ENCODE data around the gene L3MBTL4.
"Not testable (repeated sequence)": the region's sequence is repeated elsewhere in the genome, so short reads cannot be mapped to it uniquely, and the experiment has no call there.

Gene L3MBTL4

GRCh38 chr18:6297875-6298274 lies 116.8 kb downstream of the L3MBTL4 start:
- no peak for DNase-seq

GRCh38 chr18:6294148-6294784 lies 120.4 kb downstream of the L3MBTL4 start:
- DNase-seq = no peak

GRCh38 chr18:6289843-6290242 lies 124.9 kb downstream of the L3MBTL4 start:
- DNase-seq = no peak

- no peak for DNase-seq
Measured at GRCh38 chr18:6286585-6286984, 128.1 kb downstream of the L3MBTL4 start.

GRCh38 chr18:6284761-6285160 lies 129.9 kb downstream of the L3MBTL4 start:
- DNase-seq = no peak

GRCh38 chr18:6284300-6284699 lies 130.4 kb downstream of the L3MBTL4 start:
- DNase-seq = no peak

GRCh38 chr18:6281874-6282273 lies 132.8 kb downstream of the L3MBTL4 start:
- no peak for DNase-seq

GRCh38 chr18:6280211-6280743 lies 134.4 kb downstream of the L3MBTL4 start:
- no peak for DNase-seq

- no peak for DNase-seq
Measured at GRCh38 chr18:6279308-6279707, 135.4 kb downstream of the L3MBTL4 start.

- no peak for DNase-seq
Measured at GRCh38 chr18:6273423-6273822, 141.3 kb downstream of the L3MBTL4 start.

- DNase-seq = not testable (repeated sequence)
Measured at GRCh38 chr18:6272144-6272543, 142.6 kb downstream of the L3MBTL4 start.

GRCh38 chr18:6271585-6271984 lies 143.1 kb downstream of the L3MBTL4 start:
- DNase-seq = no peak

GRCh38 chr18:6270771-6271216 lies 143.9 kb downstream of the L3MBTL4 start:
- DNase-seq = no peak

GRCh38 chr18:6269660-6270332 lies 144.9 kb downstream of the L3MBTL4 start:
- DNase-seq = no peak

GRCh38 chr18:6266212-6266611 lies 148.5 kb downstream of the L3MBTL4 start:
- DNase-seq = no peak

GRCh38 chr18:6261938-6262337 lies 152.8 kb downstream of the L3MBTL4 start:
- DNase-seq = no peak

GRCh38 chr18:6259324-6259723 lies 155.4 kb downstream of the L3MBTL4 start:
- not testable (repeated sequence) for DNase-seq

- DNase-seq = no peak
Measured at GRCh38 chr18:6257950-6258349, 156.8 kb downstream of the L3MBTL4 start.

- no peak for DNase-seq
Measured at GRCh38 chr18:6256521-6256920, 158.2 kb downstream of the L3MBTL4 start.

- no peak for DNase-seq
Measured at GRCh38 chr18:6255886-6256285, 158.8 kb downstream of the L3MBTL4 start.

- no peak for DNase-seq
Measured at GRCh38 chr18:6255116-6255705, 159.5 kb downstream of the L3MBTL4 start.

- DNase-seq = no peak
Measured at GRCh38 chr18:6254456-6254855, 160.3 kb downstream of the L3MBTL4 start.

GRCh38 chr18:6251084-6251483 lies 163.6 kb downstream of the L3MBTL4 start:
- DNase-seq = no peak

- no peak for DNase-seq
Measured at GRCh38 chr18:6249788-6250187, 164.9 kb downstream of the L3MBTL4 start.
